SK-N-MC (cell line): ENCODE results near the gene C16orf95.

Source experiments
- EZH2 ChIP-seq: fragments of 200-600 bp; sonication (generic); IDR thresholded peaks from one replicate; pipeline ENCODE4 v1.6.1; 2017; ENCODE audit warnings: antibody characterized with exemption
- POLR2AphosphoS5 ChIP-seq: IDR thresholded peaks from 2 replicates; pipeline ENCODE4 v1.6.1; 2012; ENCODE audit warnings: mild to moderate bottlenecking, low read depth, low read length, borderline replicate concordance

DNA sequence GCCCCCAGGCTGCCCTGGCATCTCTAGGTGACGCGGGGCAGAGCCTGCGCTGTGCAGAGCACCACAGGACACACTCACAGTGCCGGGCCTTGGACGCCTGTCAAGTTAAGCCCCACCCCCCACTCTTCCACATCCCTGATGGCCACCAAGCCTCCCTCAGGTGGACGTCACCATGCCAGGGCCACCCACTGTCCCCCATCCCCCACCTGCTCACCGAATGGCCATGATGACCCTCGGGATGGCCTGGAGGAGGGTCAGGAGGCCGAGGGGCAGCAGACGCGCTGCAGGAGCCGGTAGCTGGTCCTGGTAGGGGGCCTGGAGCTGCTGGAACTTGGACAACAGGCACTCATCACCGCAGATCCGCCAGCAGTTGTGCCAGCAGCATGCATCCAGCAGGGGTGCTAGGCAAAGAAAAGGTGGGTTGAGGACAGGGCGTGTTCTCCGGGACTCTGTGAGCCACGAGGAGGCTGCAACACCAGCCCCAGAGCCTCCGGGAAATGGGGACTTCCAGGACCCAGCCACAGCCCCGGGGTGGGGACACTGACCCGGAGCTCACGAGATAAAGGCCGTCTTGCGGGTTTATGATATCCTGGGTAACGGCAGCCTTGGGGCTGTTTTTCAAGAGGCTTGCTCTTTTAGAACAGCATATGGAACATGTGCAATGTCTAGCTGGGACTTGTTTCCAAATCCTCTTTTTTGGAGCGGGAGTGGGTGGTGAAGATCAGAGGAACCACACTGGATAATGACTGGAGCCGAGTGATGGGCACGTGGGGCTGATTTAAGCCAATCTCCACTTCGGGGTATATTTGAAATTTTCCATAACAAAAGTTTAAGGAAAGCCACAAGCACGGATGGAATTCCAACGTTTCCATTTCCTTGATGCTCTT, 11.4 kb downstream of the C16orf95 start:
- TF ChIP-seq EZH2 (no peak), POLR2AphosphoS5 (no peak)
